ENCODE data around the gene ADGRL3.

- TF ChIP-seq CTCF (IDR thresholded peaks at IDR 0.05), result no peak
- no peak for TF ChIP-seq POLR2A (IDR thresholded peaks at IDR 0.05)
Observed at GRCh38 chr4:62119195-62119594, 919.1 kb downstream of the ADGRL3 start.
